Trophoblast cell (in vitro differentiated cells and primary cell): ENCODE data around the gene TEX26.
A peak's percentile ranks its signal among the peaks of the same experiment; 100 is the strongest.

Experiments used
- DNase-seq, 2 donors: peaks; one replicate each; pipeline ENCODE4 v3.0.0-alpha.2; 2016
- H2AFZ ChIP-seq: 2 replicates; pipeline ENCODE4 v1.6.1; 2013; ENCODE audit warnings: low read length, moderate library complexity, mild to moderate bottlenecking; ENCODE audit not compliant: insufficient read depth, poor library complexity
- H2AK5ac ChIP-seq: 2 replicates; pipeline ENCODE4 v1.6.1; 2013; ENCODE audit warnings: mild to moderate bottlenecking, low read length
- H2BK120ac ChIP-seq: 2 replicates; pipeline ENCODE4 v1.6.1; 2013; ENCODE audit warnings: low read length, mild to moderate bottlenecking, moderate library complexity; ENCODE audit not compliant: insufficient read depth, poor library complexity
- H2BK12ac ChIP-seq: 2 replicates; pipeline ENCODE4 v1.6.1; 2013; ENCODE audit warnings: mild to moderate bottlenecking, low read length, moderate library complexity
- H2BK5ac ChIP-seq: 2 replicates; pipeline ENCODE4 v1.6.1; 2013; ENCODE audit warnings: low read length, low read depth, moderate library complexity, mild to moderate bottlenecking; ENCODE audit not compliant: poor library complexity
- H3K14ac ChIP-seq: 2 replicates; pipeline ENCODE4 v1.6.1; 2013; ENCODE audit warnings: mild to moderate bottlenecking, low read length
- H3K18ac ChIP-seq: 2 replicates; pipeline ENCODE4 v1.6.1; 2013; ENCODE audit warnings: mild to moderate bottlenecking, low read length
- H3K23ac ChIP-seq: 2 replicates; pipeline ENCODE4 v1.6.1; 2013; ENCODE audit warnings: low read length
- H3K27ac ChIP-seq: 2 replicates; pipeline ENCODE4 v1.5.1; 2013; ENCODE audit warnings: low read depth, mild to moderate bottlenecking, inconsistent platforms, low read length, moderate library complexity
- H3K27me3 ChIP-seq: 2 replicates; pipeline ENCODE4 v1.6.1; 2013; ENCODE audit warnings: inconsistent platforms, mild to moderate bottlenecking, low read length, moderate library complexity; ENCODE audit not compliant: insufficient read depth
- H3K36me3 ChIP-seq, 2 experiments: 1 replicate in 1 of 2; 2 replicates in 1 of 2; pipeline ENCODE4 v1.6.1; 2013; ENCODE audit warnings: low read length in 2 of 2, mild to moderate bottlenecking in 2 of 2, moderate library complexity in 1 of 2; ENCODE audit not compliant: insufficient read depth in 2 of 2, control insufficient read depth in 1 of 2
- H3K4ac ChIP-seq: 2 replicates; pipeline ENCODE4 v1.6.1; 2013; ENCODE audit warnings: low read depth, mild to moderate bottlenecking, low read length, moderate library complexity
- H3K4me1 ChIP-seq, 2 experiments: 1 replicate in 1 of 2; 2 replicates in 1 of 2; pipeline ENCODE4 v1.6.1; 2013; ENCODE audit warnings: low read length in 2 of 2, mild to moderate bottlenecking in 2 of 2, moderate library complexity in 1 of 2; ENCODE audit not compliant: insufficient read depth in 2 of 2, control insufficient read depth in 1 of 2
- H3K4me2 ChIP-seq: 2 replicates; pipeline ENCODE4 v1.6.1; 2013; ENCODE audit warnings: inconsistent platforms, mild to moderate bottlenecking, low read length, moderate library complexity
- H3K4me3 ChIP-seq: 2 replicates; pipeline ENCODE4 v1.5.1; 2013; ENCODE audit warnings: mild to moderate bottlenecking, low read depth, low read length, inconsistent platforms
- H3K79me1 ChIP-seq: one replicate; pipeline ENCODE4 v1.6.1; 2013; ENCODE audit warnings: low read length
- H3K79me2 ChIP-seq: 2 replicates; pipeline ENCODE4 v1.6.1; 2013; ENCODE audit warnings: low read length, mild to moderate bottlenecking; ENCODE audit not compliant: control insufficient read depth, insufficient read depth, poor library complexity
- H3K9ac ChIP-seq: 2 replicates; pipeline ENCODE4 v1.6.1; 2013; ENCODE audit warnings: mild to moderate bottlenecking, low read length
- H3K9me3 ChIP-seq: 2 replicates; pipeline ENCODE4 v1.6.1; 2013; ENCODE audit warnings: low read depth, mild to moderate bottlenecking, control low read depth, inconsistent platforms, low read length; ENCODE audit not compliant: insufficient read depth
- H4K12ac ChIP-seq: 2 replicates; pipeline ENCODE4 v1.6.1; 2013; ENCODE audit warnings: low read depth, mild to moderate bottlenecking, low read length, moderate library complexity
- H4K8ac ChIP-seq: 2 replicates; pipeline ENCODE4 v1.6.1; 2013; ENCODE audit warnings: low read depth, mild to moderate bottlenecking, low read length, moderate library complexity
- H4K91ac ChIP-seq: one replicate; pipeline ENCODE4 v1.6.1; 2013; ENCODE audit warnings: low read depth, mild to moderate bottlenecking, low read length, moderate library complexity
- WGBS: extraction: QIAGEN DNeasy Blood & Tissue Kit; methylation state at CpG from one replicate; pipeline ENCODE4 v1.1.7; 2013; ENCODE audit warnings: missing lambda C conversion rate; ENCODE audit not compliant: insufficient read length, insufficient coverage; ENCODE audit errors: extremely low coverage; 5-methylcytosine and 5-hydroxymethylcytosine counted together

TEX26 gene

DNA sequence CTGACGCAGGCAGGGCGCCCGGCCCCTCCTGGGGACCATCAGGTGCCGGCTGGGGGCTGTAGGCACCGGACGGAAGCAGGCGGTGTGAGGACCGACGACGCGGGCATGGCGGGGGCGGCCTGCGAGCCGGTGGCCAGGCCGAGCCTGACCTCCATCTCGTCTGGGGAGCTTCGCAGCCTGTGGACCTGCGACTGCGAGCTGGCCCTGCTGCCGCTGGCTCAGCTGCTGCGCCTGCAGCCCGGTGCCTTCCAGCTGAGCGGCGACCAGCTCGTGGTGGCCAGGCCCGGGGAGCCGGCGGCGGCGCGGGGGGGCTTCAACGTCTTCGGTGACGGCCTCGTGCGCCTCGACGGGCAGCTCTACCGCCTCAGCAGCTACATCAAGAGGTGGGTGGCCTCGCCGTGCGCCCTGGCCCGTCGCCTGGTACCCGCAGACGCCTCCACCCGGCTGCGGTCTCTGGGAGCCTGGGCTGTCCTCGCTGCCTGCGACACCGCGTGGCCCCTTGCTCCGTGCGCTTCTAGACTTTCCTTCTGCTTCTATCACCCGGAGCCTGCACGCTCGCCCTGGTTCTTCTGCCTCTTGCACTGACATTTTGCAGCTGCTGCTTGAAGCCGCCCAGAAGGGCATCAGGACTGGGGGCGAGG, 25.9 kb upstream of the TEX26 start:
- H4K12ac ChIP-seq: peak overlapping the region; percentile 51
- peaks cover 0 to 2% of the 10 kb centered on the region in 2 experiments for H3K36me3 ChIP-seq
- H3K79me1 ChIP-seq: peaks cover 20% of the 10 kb centered on the region
- H3K4me3 ChIP-seq: peak overlapping the region; percentile 63
- H4K91ac ChIP-seq: peak overlapping the region; percentile 93
- peak overlapping the region; percentile 61 for H3K4ac ChIP-seq
- DNase-seq: no peak
- H3K79me2 ChIP-seq: peaks cover 2% of the 10 kb centered on the region
- H3K14ac ChIP-seq: peak overlapping the region; percentile 36
- H2BK120ac ChIP-seq: peak overlapping the region; percentile 56
- no CpG with 5 or more reads among the region's 60 CpGs for WGBS
- H3K23ac ChIP-seq: no peak overlapping the region
- peak overlapping the region; percentile 85 for H4K8ac ChIP-seq
- H3K4me1 ChIP-seq: peaks cover 18 to 25% of the 10 kb centered on the region in 2 experiments
- H3K9ac ChIP-seq: no peak overlapping the region
- peak overlapping the region; percentile 73 for H3K27ac ChIP-seq
- H3K27me3 ChIP-seq: no peaks in the 10 kb centered on the region
- peak overlapping the region; percentile 37 for H2AFZ ChIP-seq
- peak overlapping the region; percentile 73 for H2BK5ac ChIP-seq
- peak overlapping the region; percentile 56 for H3K4me2 ChIP-seq
- H2BK12ac ChIP-seq: peak overlapping the region; percentile 93
- H3K9me3 ChIP-seq: no peaks in the 10 kb centered on the region
- H2AK5ac ChIP-seq: peak overlapping the region; percentile 89
- H3K18ac ChIP-seq: peak overlapping the region; percentile 88

DNA sequence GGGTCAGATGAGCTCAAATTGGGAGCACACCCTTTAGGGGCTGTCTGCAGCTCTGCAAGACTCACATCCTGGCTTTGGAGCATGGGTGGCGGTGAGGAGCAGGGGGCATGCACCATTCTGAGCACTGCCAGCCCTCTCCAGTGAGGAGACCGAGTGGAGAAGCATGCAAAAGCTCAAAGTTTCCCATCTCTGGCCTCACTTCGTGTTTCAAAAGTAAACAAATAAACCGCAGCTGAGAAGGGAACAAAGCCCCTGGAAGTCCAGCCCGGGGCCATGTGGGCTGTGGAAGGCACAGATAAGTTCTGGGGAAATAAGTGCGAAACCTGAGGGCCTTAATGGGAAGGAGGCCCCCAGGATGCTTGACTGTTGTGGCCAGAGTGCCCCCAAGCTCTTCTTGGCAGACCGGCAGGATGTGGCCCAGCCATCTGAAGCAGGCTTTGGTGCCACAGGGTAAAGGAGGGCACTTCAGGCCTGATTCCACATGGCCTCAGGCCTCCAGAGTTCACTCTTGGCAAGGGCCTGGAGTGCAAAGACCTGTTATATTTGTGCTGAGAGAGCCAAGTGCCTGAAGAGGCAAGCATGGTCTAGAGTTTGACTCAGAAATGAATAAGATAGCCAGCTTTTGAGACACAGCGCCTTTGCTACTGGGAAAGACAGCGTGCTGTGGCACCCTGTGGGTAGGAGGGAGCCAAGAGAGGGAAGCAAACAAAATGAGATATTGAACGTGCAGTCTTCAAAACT, 25.2 kb upstream of the TEX26 start:
- Histone ChIP-seq H3K36me3 (peaks cover 0 to 2% of the 10 kb centered on the region in 2 experiments), H3K79me2 (peaks cover 2% of the 10 kb centered on the region), H2BK5ac (peak overlapping the region; percentile 73), H3K9ac (no peak overlapping the region), H3K79me1 (peaks cover 20% of the 10 kb centered on the region), H3K4me1 (peaks cover 18 to 25% of the 10 kb centered on the region in 2 experiments), H3K23ac (no peak overlapping the region), H2AFZ (no peak overlapping the region), H3K4me3 (no peak overlapping the region), H3K4ac (peak overlapping the region; percentile 61), H2AK5ac (peak overlapping the region; percentile 26), H2BK12ac (peak overlapping the region; percentile 93), H3K4me2 (peak overlapping the region; percentile 56), H4K12ac (peak overlapping the region; percentile 47), H2BK120ac (peak overlapping the region; percentile 83), H3K18ac (peak overlapping the region; percentile 88), H3K27ac (peak overlapping the region; percentile 73), H4K8ac (peak overlapping the region; percentile 85), H4K91ac (peak overlapping the region; percentile 93), H3K9me3 (no peaks in the 10 kb centered on the region), H3K14ac (peak overlapping the region; percentile 36), H3K27me3 (no peaks in the 10 kb centered on the region)
- no peak for DNase-seq
- no CpG with 5 or more reads among the region's 10 CpGs for WGBS

DNA sequence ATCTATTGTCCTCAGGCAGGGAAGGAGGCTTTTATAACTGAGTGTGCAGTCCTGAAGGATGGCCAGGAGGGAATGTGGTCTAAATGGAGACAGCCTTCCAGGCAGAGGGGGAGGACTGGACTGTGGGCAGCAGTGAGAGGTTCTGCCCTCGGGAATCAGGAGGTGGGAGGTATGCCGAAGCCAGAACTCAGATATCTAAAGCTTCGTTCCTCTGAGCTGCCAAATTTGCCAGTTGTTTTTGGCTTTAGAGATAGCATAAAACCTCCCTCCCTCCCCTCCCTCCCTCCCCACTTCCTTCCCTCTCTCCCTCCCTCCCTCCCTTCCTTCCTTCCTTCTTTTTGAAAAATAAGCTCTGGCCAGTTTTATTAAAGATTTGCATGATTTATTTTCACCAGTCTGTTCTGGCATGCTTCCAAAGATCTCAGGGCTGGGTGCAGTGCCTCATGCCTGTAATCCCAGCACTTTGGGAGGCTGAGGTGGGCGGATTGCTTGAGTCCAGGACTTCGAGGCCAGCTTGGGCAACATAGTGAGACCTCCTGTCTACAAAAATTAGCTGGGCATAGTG, 24.0 kb upstream of the TEX26 start:
- no peaks in the 10 kb centered on the region for H3K27me3 ChIP-seq
- H3K27ac ChIP-seq: peak overlapping the region; percentile 22
- peaks cover 2% of the 10 kb centered on the region for H3K79me2 ChIP-seq
- H2BK5ac ChIP-seq: no peak overlapping the region
- no peak overlapping the region for H3K4ac ChIP-seq
- H2AFZ ChIP-seq: no peak overlapping the region
- no peak overlapping the region for H4K8ac ChIP-seq
- no peak overlapping the region for H3K18ac ChIP-seq
- H3K4me1 ChIP-seq: peaks cover 18 to 25% of the 10 kb centered on the region in 2 experiments
- H3K4me2 ChIP-seq: no peak overlapping the region
- peaks cover 20% of the 10 kb centered on the region for H3K79me1 ChIP-seq
- H2BK120ac ChIP-seq: peak overlapping the region; percentile 64
- peaks cover 0 to 2% of the 10 kb centered on the region in 2 experiments for H3K36me3 ChIP-seq
- no peak for DNase-seq
- H4K91ac ChIP-seq: peak overlapping the region; percentile 50
- H3K9ac ChIP-seq: no peak overlapping the region
- peak overlapping the region; percentile 23 for H2BK12ac ChIP-seq
- H3K4me3 ChIP-seq: no peak overlapping the region
- peak overlapping the region; percentile 35 for H3K14ac ChIP-seq
- H3K23ac ChIP-seq: no peak overlapping the region
- no peak overlapping the region for H2AK5ac ChIP-seq
- no peak overlapping the region for H4K12ac ChIP-seq
- H3K9me3 ChIP-seq: no peaks in the 10 kb centered on the region
- whole genome bisulfite sequencing: no CpG with 5 or more reads among the region's 5 CpGs

DNA sequence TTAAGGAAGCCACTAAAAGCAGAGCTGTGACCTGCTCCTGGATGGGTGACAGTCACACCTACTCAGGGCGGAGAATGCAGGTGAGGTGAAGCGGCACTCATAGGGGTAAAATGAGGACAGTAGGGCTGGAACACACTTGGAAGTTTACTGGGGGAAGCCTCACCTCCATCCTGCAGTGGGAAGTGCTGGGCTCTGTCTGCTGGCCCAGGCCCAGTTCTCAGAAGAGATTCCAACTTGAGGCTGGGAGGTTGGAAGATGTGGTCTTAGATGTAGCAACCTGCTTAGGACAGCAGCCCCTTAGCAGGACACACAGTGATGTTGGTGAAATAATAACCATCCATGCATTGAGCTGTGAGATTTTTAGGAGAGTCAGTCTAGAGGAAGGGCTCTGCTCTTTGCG, 21.8 kb upstream of the TEX26 start:
- Histone ChIP-seq H3K9me3 (no peaks in the 10 kb centered on the region), H3K4me2 (no peak overlapping the region), H3K4me3 (no peak overlapping the region), H2BK120ac (no peak overlapping the region), H4K12ac (no peak overlapping the region), H4K8ac (no peak overlapping the region), H3K4ac (no peak overlapping the region), H3K9ac (no peak overlapping the region), H3K36me3 (peaks cover 0 to 2% of the 10 kb centered on the region in 2 experiments), H2AFZ (no peak overlapping the region), H3K23ac (no peak overlapping the region), H3K27me3 (no peaks in the 10 kb centered on the region), H4K91ac (no peak overlapping the region), H3K79me1 (peaks cover 20% of the 10 kb centered on the region), H3K4me1 (peaks cover 22 to 28% of the 10 kb centered on the region in 2 experiments), H2BK5ac (no peak overlapping the region), H3K27ac (no peak overlapping the region), H2AK5ac (no peak overlapping the region), H2BK12ac (no peak overlapping the region), H3K14ac (no peak overlapping the region), H3K18ac (no peak overlapping the region), H3K79me2 (peaks cover 2% of the 10 kb centered on the region)
- no CpG with 5 or more reads among the region's 3 CpGs for WGBS
- DNase-seq: no peak
